Naive thymus-derived CD8-positive, alpha-beta T cell (primary cell): ENCODE data around the gene ATOH8. TPM values are rescaled to one million over a fixed set of nuclear protein-coding genes. Genes with fewer than 3 reads are reported as not detected.
"Not testable (repeated sequence)": the region's sequence is repeated elsewhere in the genome, so short reads cannot be mapped to it uniquely, and the experiment has no call there.

Source experiments
- ATAC-seq, 2 donors: fragments of 150-1000 bp; cut with Tn5 transposase in 1 of 2; sonication (Bioruptor Pico), chemical (Tn5 transposase) in 1 of 2; 1 replicate in 1 of 2; 2 replicates in 1 of 2; pipeline ENCODE4 v1.10.0; 2021; ENCODE audit warnings: mild to moderate bottlenecking in 2 of 2, moderate library complexity in 2 of 2
- POLR2A ChIA-PET: fragments of 350-600 bp; sonication (Branson Sonifier 250); formaldehyde crosslinking; loops from one replicate; lab custom pipeline; 2021; ENCODE audit warnings: antibody characterized with exemption; lab: Charles Lee
- DNase-seq, 10 donors: peaks; one replicate each; pipeline versions ENCODE4 v3.0.0 to v3.0.0-alpha.2; 2020 to 2022
- H3K27ac Mint-ChIP-seq, 10 donors: one replicate each; pipeline ENCODE4 v1.8.0; 2020 to 2022; ENCODE audit warnings: mild to moderate bottlenecking in 10 of 10, mixed read lengths in 10 of 10, moderate library complexity in 4 of 10, inconsistent platforms in 1 of 10
- H3K27me3 Mint-ChIP-seq, 5 donors: one replicate each; pipeline ENCODE4 v1.8.0; 2021 to 2022; ENCODE audit warnings: mixed read lengths in 5 of 5
- H3K36me3 Mint-ChIP-seq, 3 donors: one replicate each; pipeline ENCODE4 v1.8.0; 2020 to 2022; ENCODE audit warnings: mixed read lengths in 3 of 3, mild to moderate bottlenecking in 2 of 3, inconsistent platforms in 1 of 3
- H3K4me1 Mint-ChIP-seq, 4 donors: one replicate each; pipeline ENCODE4 v1.8.0; 2021 to 2022; ENCODE audit warnings: mixed read lengths in 4 of 4
- H3K4me3 Mint-ChIP-seq, 10 donors: one replicate each; pipeline ENCODE4 v1.8.0; 2020 to 2022; ENCODE audit warnings: mild to moderate bottlenecking in 10 of 10, mixed read lengths in 10 of 10, moderate library complexity in 6 of 10, inconsistent platforms in 1 of 10
- H3K9me3 Mint-ChIP-seq, 9 donors: one replicate each; pipeline ENCODE4 v1.8.0; 2020 to 2022; ENCODE audit warnings: mixed read lengths in 9 of 9, mild to moderate bottlenecking in 3 of 9, inconsistent platforms in 1 of 9, moderate library complexity in 1 of 9
- microRNA-seq: library from miRNA; unstranded; fragments of <30 nt; microRNA quantifications from one replicate; pipeline ENCODE4 v1.2.0, GENCODE V29; 2022; ENCODE audit warnings: borderline microRNAs expressed
- polyA plus RNA-seq, 3 donors: library from polyadenylated mRNA; unstranded; fragments of 300-500 nt; fragmentation: Illumina TruSeq; gene quantifications; one replicate each; pipeline ENCODE4 v1.2.3, GENCODE V29; 2021
- total RNA-seq, 8 experiments: library from RNA in 2 of 8; stranded (reverse) in 2 of 8; gene quantifications; one replicate each; pipeline ENCODE4 v1.2.3 and lab custom pipeline; 2021 to 2026

Gene ATOH8
- total and polyA plus RNA-seq, 5 experiments from 2014 or later: not detected

DNA sequence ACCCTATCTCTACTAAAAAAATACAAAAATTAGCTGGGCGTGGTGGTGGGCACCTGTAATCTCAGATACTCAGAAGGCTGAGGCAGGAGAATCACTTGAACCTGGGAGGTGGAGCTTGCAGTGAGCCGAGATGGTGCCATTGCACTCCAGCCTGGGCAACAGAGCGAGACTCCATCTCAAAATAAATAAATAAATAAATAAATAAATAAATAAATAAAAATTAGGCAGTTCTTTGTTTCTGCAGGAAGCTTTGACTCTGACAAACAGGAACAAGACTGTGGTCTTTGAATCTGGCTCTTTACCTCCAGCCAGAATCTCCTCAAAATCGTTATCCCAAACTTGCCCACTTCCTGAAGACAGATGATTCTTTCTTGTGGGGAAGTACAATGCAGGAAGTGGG, 75.6 kb downstream of the ATOH8 start:
- not testable (repeated sequence) for H3K9me3 Mint-ChIP-seq, DNase-seq, ATAC-seq, H3K27ac Mint-ChIP-seq, H3K36me3 Mint-ChIP-seq, H3K4me3 Mint-ChIP-seq, H3K27me3 Mint-ChIP-seq
- POLR2A ChIA-PET: interaction anchor here (1.6 to 4.3 kb wide), 2 partner anchors 31 to 59 kb away, joined by 3 to 19 read pairs; partner anchors contain the start of gene ST3GAL5
- H3K4me1 Mint-ChIP-seq: peaks cover 8 to 37% (median 36%) of the 10 kb centered on the region in 4 donors

DNA sequence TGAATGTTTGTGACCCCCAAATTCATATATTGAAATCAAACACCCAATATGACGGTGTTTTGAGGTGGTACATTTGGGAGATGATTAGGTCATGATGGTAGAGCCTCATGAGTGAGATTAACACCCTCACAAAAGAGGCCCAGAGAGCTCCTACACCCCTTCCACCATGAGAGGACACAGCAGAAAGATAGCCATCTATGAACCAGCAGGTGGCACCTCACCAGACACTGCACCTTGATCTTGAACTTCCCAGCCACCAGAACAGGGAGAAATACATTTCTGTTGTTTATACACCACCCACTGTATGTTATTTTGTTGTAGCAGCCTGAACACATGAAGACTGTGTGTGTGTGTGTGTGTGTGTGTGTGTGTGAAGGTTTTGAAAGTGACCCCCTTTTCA, 76.9 kb downstream of the ATOH8 start:
- H3K9me3 Mint-ChIP-seq: peaks cover 0 to 2% (median 0%) of the 10 kb centered on the region in 9 donors
- H3K4me3 Mint-ChIP-seq: no peak overlapping the region
- DNase-seq (no peak), ATAC-seq (no peak)
- POLR2A ChIA-PET: interaction anchor here (0.6 to 4.3 kb wide), 6 partner anchors 19 to 206 kb away, joined by 3 to 19 read pairs (median 4); partner anchors contain the start of gene ST3GAL5
- H3K27ac Mint-ChIP-seq: peak overlapping the region in 4 of 10 donors; percentile 8 to 55 (median 32)
- no peaks in the 10 kb centered on the region for H3K36me3 Mint-ChIP-seq
- peaks cover 8 to 37% (median 36%) of the 10 kb centered on the region in 4 donors for H3K4me1 Mint-ChIP-seq
- H3K27me3 Mint-ChIP-seq: peaks cover 0 to 3% (median 0%) of the 10 kb centered on the region in 5 donors

DNA sequence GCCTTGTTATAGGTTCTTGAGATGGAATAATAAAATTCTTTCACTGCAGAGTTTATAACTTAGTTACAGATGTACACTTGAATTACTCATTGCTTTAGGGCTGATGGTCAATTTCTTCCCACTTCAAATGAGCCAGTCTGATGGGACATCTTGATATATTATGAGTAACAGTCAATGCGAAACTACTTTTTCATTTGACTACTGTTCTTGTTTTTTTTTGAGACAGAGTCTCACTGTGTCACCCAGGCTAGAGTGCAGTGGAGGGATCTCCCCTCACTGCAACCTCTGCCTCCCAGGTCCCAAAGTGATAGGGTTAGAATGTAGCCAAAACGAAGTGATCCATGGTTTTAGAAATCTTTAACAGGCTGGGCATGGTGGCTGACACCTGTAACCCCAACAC, 77.9 kb downstream of the ATOH8 start:
- POLR2A ChIA-PET: interaction anchor here (0.6 to 4.3 kb wide), 4 partner anchors 16 to 194 kb away, joined by 3 to 19 read pairs (median 4); partner anchors contain the start of gene ST3GAL5
- no peak overlapping the region for H3K4me3 Mint-ChIP-seq
- ATAC-seq (no peak), DNase-seq (no peak)
- H3K27ac Mint-ChIP-seq: peak overlapping the region in 3 of 10 donors; percentile 9 to 24 (median 16)
- H3K4me1 Mint-ChIP-seq: peaks cover 8 to 37% (median 36%) of the 10 kb centered on the region in 4 donors
- H3K27me3 Mint-ChIP-seq: peaks cover 0 to 3% (median 0%) of the 10 kb centered on the region in 5 donors
- no peaks in the 10 kb centered on the region for H3K36me3 Mint-ChIP-seq
- H3K9me3 Mint-ChIP-seq: peaks cover 0 to 2% (median 0%) of the 10 kb centered on the region in 9 donors

DNA sequence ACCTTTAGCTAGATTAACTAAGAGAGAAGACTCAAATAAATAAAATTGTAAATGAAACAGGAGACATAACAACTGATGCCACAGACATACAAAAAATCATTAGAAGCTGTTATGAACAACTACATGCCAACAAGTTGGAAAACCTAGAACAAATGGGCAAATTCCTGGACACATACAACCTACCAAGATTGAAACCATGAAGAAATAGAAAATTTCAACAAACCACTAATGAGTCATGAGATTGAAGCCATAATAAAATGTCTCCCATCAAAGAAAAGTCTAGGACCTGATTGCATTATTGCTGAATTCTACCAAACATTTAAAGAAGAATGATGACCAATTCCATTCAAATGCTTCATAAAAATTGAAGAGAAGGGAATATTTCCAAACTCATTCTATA, 80.7 kb downstream of the ATOH8 start:
- Mint-ChIP-seq H3K9me3 (peaks cover 0 to 2% (median 0%) of the 10 kb centered on the region in 9 donors), H3K27ac (peak overlapping the region in 4 of 10 donors; percentile 12 to 25 (median 17)), H3K36me3 (peaks cover 0 to 12% (median 3%) of the 10 kb centered on the region in 3 donors), H3K4me1 (peaks cover 8 to 40% (median 32%) of the 10 kb centered on the region in 4 donors), H3K27me3 (no peaks in the 10 kb centered on the region), H3K4me3 (no peak overlapping the region)
- no peak for ATAC-seq
- POLR2A ChIA-PET: no interaction called here
- no peak for DNase-seq

Small RNA genes lying within 50 kb of the gene (microRNA-seq; reads per million reads assigned to microRNA genes)
- not detected for gene MIR6071

Other genes starting within 250 kb of the ATOH8 start
- 100 to 1,000 TPM; 192 to 205 TPM for gene MAT2A, start 214.8 kb upstream of the ATOH8 start, total RNA-seq
- 100 to 1,000 TPM in 1 of 3 donors, 10 to 100 TPM in 2; 68.1 to 103 (median 73.0) TPM for gene MAT2A, start 214.8 kb upstream of the ATOH8 start, polyA plus RNA-seq
- gene GGCX, start 192.5 kb upstream of the ATOH8 start, total RNA-seq: 10 to 100 TPM; 30.9 to 35.8 TPM
- 10 to 100 TPM; 10.4 to 14.6 (median 14.0) TPM for gene GGCX, start 192.5 kb upstream of the ATOH8 start, polyA plus RNA-seq
- gene VAMP8, start 176.4 kb upstream of the ATOH8 start, total RNA-seq: 10 to 100 TPM; 71.4 to 73.9 TPM
- 100 to 1,000 TPM; 321 to 405 (median 373) TPM for gene VAMP8, start 176.4 kb upstream of the ATOH8 start, polyA plus RNA-seq
- gene VAMP5, start 169.6 kb upstream of the ATOH8 start, total RNA-seq: 10 to 100 TPM; 24.6 to 24.7 TPM
- 100 to 1,000 TPM; 135 to 143 (median 139) TPM for gene VAMP5, start 169.6 kb upstream of the ATOH8 start, polyA plus RNA-seq
- 10 to 100 TPM; 66.0 to 73.8 TPM for gene RNF181, start 158.2 kb upstream of the ATOH8 start, total RNA-seq
- gene RNF181, start 158.2 kb upstream of the ATOH8 start, polyA plus RNA-seq: 100 to 1,000 TPM; 165 to 206 (median 173) TPM
- gene TMEM150A, start 151.3 kb upstream of the ATOH8 start, total RNA-seq: 10 to 100 TPM; 14.1 to 15.9 TPM
- 10 to 100 TPM; 11.6 to 15.1 (median 13.8) TPM for gene TMEM150A, start 151.3 kb upstream of the ATOH8 start, polyA plus RNA-seq
- gene C2orf68, start 141.9 kb upstream of the ATOH8 start, total RNA-seq: 10 to 100 TPM; 86.4 to 95.2 TPM
- 10 to 100 TPM; 15.7 to 21.1 (median 20.4) TPM for gene C2orf68, start 141.9 kb upstream of the ATOH8 start, polyA plus RNA-seq
- gene USP39, start 137.8 kb upstream of the ATOH8 start, total RNA-seq: 10 to 100 TPM; 53.0 to 59.5 TPM
- 10 to 100 TPM; 56.4 to 69.3 (median 57.9) TPM for gene USP39, start 137.8 kb upstream of the ATOH8 start, polyA plus RNA-seq
- not detected for gene SFTPB, start 85.8 kb upstream of the ATOH8 start, total RNA-seq
- gene SFTPB, start 85.8 kb upstream of the ATOH8 start, polyA plus RNA-seq: under 1 TPM in 1 of 3 donors, not detected in 2; 0.06 TPM
- 1 to 10 TPM; 5.3 to 7.3 TPM for gene GNLY, start 59.6 kb upstream of the ATOH8 start, total RNA-seq
- gene GNLY, start 59.6 kb upstream of the ATOH8 start, polyA plus RNA-seq: 1,000 to 10,000 TPM in 1 of 3 donors, 10 to 100 TPM in 2; 21.0 to 1,108 (median 35.6) TPM
- 10 to 100 TPM; 42.1 to 44.1 TPM for gene ST3GAL5, start 135.0 kb downstream of the ATOH8 start, total RNA-seq
- gene ST3GAL5, start 135.0 kb downstream of the ATOH8 start, polyA plus RNA-seq: 10 to 100 TPM; 17.1 to 23.8 (median 17.3) TPM